HG03139 (cell line): ENCODE measurements around the gene STEAP1.
A peak's percentile ranks its signal among the peaks of the same experiment; 100 is the strongest.
"Not testable (repeated sequence)": the region's sequence is repeated elsewhere in the genome, so short reads cannot be mapped to it uniquely, and the experiment has no call there.

Experiments used
- ATAC-seq: cut with Tn5 transposase; IDR thresholded peaks from one replicate; pipeline ENCODE4 v1.9.1; 2021; ENCODE audit not compliant: unreplicated experiment

Gene STEAP1

GRCh38 chr7:90173127-90173844, 19.0 kb downstream of the STEAP1 start:
- ATAC-seq, result peak; percentile 90

- no peak for ATAC-seq
Measured at GRCh38 chr7:90175667-90176066, 21.4 kb downstream of the STEAP1 start.

GRCh38 chr7:90176195-90176594, 21.9 kb downstream of the STEAP1 start:
- ATAC-seq, result no peak

- ATAC-seq, result no peak
Measured at GRCh38 chr7:90178166-90178565, 23.9 kb downstream of the STEAP1 start.

GRCh38 chr7:90178679-90179278, 24.5 kb downstream of the STEAP1 start:
- ATAC-seq, result peak; percentile 98

- ATAC-seq, result no peak
Measured at GRCh38 chr7:90180011-90180585, 25.8 kb downstream of the STEAP1 start.

GRCh38 chr7:90180649-90181048, 26.4 kb downstream of the STEAP1 start:
- ATAC-seq, result no peak

- no peak for ATAC-seq
Measured at GRCh38 chr7:90181485-90181884, 27.2 kb downstream of the STEAP1 start.

- ATAC-seq, result not testable (repeated sequence)
Measured at GRCh38 chr7:90186290-90186689, 32.0 kb downstream of the STEAP1 start.

- no peak for ATAC-seq
Measured at GRCh38 chr7:90187507-90188050, 33.3 kb downstream of the STEAP1 start.

- peak; percentile 90 for ATAC-seq
Measured at GRCh38 chr7:90188281-90188680, 34.0 kb downstream of the STEAP1 start.

- ATAC-seq, result no peak
Measured at GRCh38 chr7:90190995-90191394, 36.7 kb downstream of the STEAP1 start.

- no peak for ATAC-seq
Measured at GRCh38 chr7:90191648-90192047, 37.4 kb downstream of the STEAP1 start.

GRCh38 chr7:90192876-90193750, 38.8 kb downstream of the STEAP1 start:
- no peak for ATAC-seq

- no peak for ATAC-seq
Measured at GRCh38 chr7:90194911-90195809, 40.9 kb downstream of the STEAP1 start.

GRCh38 chr7:90201500-90202195, 47.4 kb downstream of the STEAP1 start:
- ATAC-seq, result no peak

- ATAC-seq, result no peak
Measured at GRCh38 chr7:90207956-90208355, 53.7 kb downstream of the STEAP1 start.

GRCh38 chr7:90209776-90210175, 55.5 kb downstream of the STEAP1 start:
- no peak for ATAC-seq

- ATAC-seq, result no peak
Measured at GRCh38 chr7:90210475-90210874, 56.2 kb downstream of the STEAP1 start.

- peak; percentile 22 for ATAC-seq
Measured at GRCh38 chr7:90210981-90211380, 56.7 kb downstream of the STEAP1 start.
